HEK293T (cell line): Measurements from ENCODE around the gene ZNF76.

ENCODE experiments used
- CTCF ChIA-PET: fragments of 350-600 bp; formaldehyde crosslinking; extraction: SDS; loops from one replicate; lab custom pipeline; 2021; ENCODE audit warnings: antibody characterized with exemption, inconsistent platforms; lab: Yijun Ruan, JAX
- POLR2A ChIA-PET: fragments of 350-600 bp; formaldehyde crosslinking; extraction: SDS; loops from one replicate; lab custom pipeline; 2020; ENCODE audit warnings: antibody characterized with exemption, inconsistent platforms; lab: Yijun Ruan, JAX
- DNase-seq: peaks from one replicate; pipeline ENCODE4 v3.0.0; 2012; ENCODE audit warnings: mixed read lengths; ENCODE audit errors: extremely low spot score
- ARNT ChIP-seq: fragments of 450-650 bp; IDR thresholded peaks from 2 replicates; pipeline ENCODE4 v1.6.1; 2017; ENCODE audit warnings: mild to moderate bottlenecking
- BHLHE40 ChIP-seq: fragments of 450-650 bp; IDR thresholded peaks from 2 replicates; pipeline ENCODE4 v1.6.1; 2016; ENCODE audit warnings: mild to moderate bottlenecking, moderate library complexity, borderline replicate concordance
- CTBP1 ChIP-seq: fragments of 450-650 bp; IDR thresholded peaks from 2 replicates; pipeline ENCODE4 v1.6.1; 2016; ENCODE audit warnings: borderline replicate concordance
- ELF4 ChIP-seq: fragments of 450-650 bp; IDR thresholded peaks from 2 replicates; pipeline ENCODE4 v1.6.1; 2017; ENCODE audit warnings: antibody characterized with exemption
- FOXA1 ChIP-seq: fragments of 450-650 bp; IDR thresholded peaks from 2 replicates; pipeline ENCODE4 v1.6.1; 2016; ENCODE audit warnings: mild to moderate bottlenecking
- FOXK2 ChIP-seq: fragments of 450-650 bp; IDR thresholded peaks from 2 replicates; pipeline ENCODE4 v1.6.1; 2016; ENCODE audit warnings: mild to moderate bottlenecking
- FOXM1 ChIP-seq: fragments of 450-650 bp; IDR thresholded peaks from 2 replicates; pipeline ENCODE4 v1.6.1; 2017; ENCODE audit warnings: mild to moderate bottlenecking, borderline replicate concordance
- HDGF ChIP-seq: fragments of 450-650 bp; IDR thresholded peaks from 2 replicates; pipeline ENCODE4 v1.6.1; 2017; ENCODE audit warnings: antibody characterized with exemption, borderline replicate concordance
- L3MBTL2 ChIP-seq: fragments of 450-650 bp; conservative IDR thresholded peaks from 2 replicates; pipeline ENCODE4 v1.6.1; 2016; ENCODE audit warnings: mild to moderate bottlenecking
- LEF1 ChIP-seq: fragments of 450-650 bp; IDR thresholded peaks from 2 replicates; pipeline ENCODE4 v1.6.1; 2017; ENCODE audit warnings: mild to moderate bottlenecking, borderline replicate concordance
- NFRKB ChIP-seq: fragments of 450-650 bp; IDR thresholded peaks from 2 replicates; pipeline ENCODE4 v1.6.1; 2016; ENCODE audit warnings: mild to moderate bottlenecking, moderate library complexity
- PKNOX1 ChIP-seq: fragments of 450-650 bp; IDR thresholded peaks from 2 replicates; pipeline ENCODE4 v1.6.1; 2016
- SP1 ChIP-seq: fragments of 450-650 bp; IDR thresholded peaks from 2 replicates; pipeline ENCODE4 v1.6.1; 2017
- SUZ12 ChIP-seq: fragments of 450-650 bp; IDR thresholded peaks from 2 replicates; pipeline ENCODE4 v1.6.1; 2016; ENCODE audit warnings: mild to moderate bottlenecking
- TARDBP ChIP-seq: fragments of 450-650 bp; IDR thresholded peaks from 2 replicates; pipeline ENCODE4 v1.6.1; 2016
- ZNF384 ChIP-seq: fragments of 450-650 bp; IDR thresholded peaks from 2 replicates; pipeline ENCODE4 v1.6.1; 2016

Gene ZNF76

GRCh38 chr6:35295521-35296315, 36.2 kb downstream of the ZNF76 start:
- DNase-seq: no peak
- no peak for TF ChIP-seq SP1
- no peak for TF ChIP-seq TARDBP
- no peak for TF ChIP-seq CTBP1
- no peak for TF ChIP-seq ELF4
- TF ChIP-seq LEF1: no peak
- TF ChIP-seq FOXK2: no peak
- no peak for TF ChIP-seq L3MBTL2
- TF ChIP-seq NFRKB: no peak
- TF ChIP-seq FOXM1: no peak
- no peak for TF ChIP-seq PKNOX1
- TF ChIP-seq ARNT: no peak
- TF ChIP-seq SUZ12: no peak
- no peak for TF ChIP-seq HDGF
- no peak for TF ChIP-seq BHLHE40
- no peak for TF ChIP-seq ZNF384
- ChIA-PET CTCF (interaction anchor here (0.6 to 3.4 kb wide), 10 partner anchors 10 to 154 kb away, joined by 3 to 13 read pairs (median 3); partner anchors contain the start of genes PPARD and ZNF76), POLR2A (interaction anchor here (1.0 to 1.4 kb wide), 2 partner anchors 22 to 36 kb away, joined by 3 to 6 read pairs; partner anchors contain the start of gene ZNF76)

GRCh38 chr6:35296931-35297600, 37.5 kb downstream of the ZNF76 start:
- no peak for TF ChIP-seq PKNOX1
- no peak for TF ChIP-seq FOXA1
- DNase-seq: no peak
- CTCF ChIA-PET: interaction anchor here (0.6 to 3.4 kb wide), 9 partner anchors 8 to 171 kb away, joined by 3 to 13 read pairs (median 3); partner anchors contain the start of genes RPL10A and ZNF76
- POLR2A ChIA-PET: interaction anchor here (0.8 to 1.4 kb wide), 5 partner anchors 21 to 153 kb away, joined by 3 to 6 read pairs (median 3); partner anchors contain the start of gene ZNF76

- POLR2A ChIA-PET: interaction anchor here (0.9 to 1.3 kb wide), 3 partner anchors 20 to 152 kb away, joined by 3 to 4 read pairs (median 3); no protein-coding TSS in a partner anchor
- peak; percentile 89 for DNase-seq
Observed at GRCh38 chr6:35297601-35298481, 38.3 kb downstream of the ZNF76 start, which contains the start of gene DEF6. Gene DEF6 (plus strand): TSS chr6:35297818. CDS start chr6:35297857, 39 bp downstream.

GRCh38 chr6:35298625-35299140, 39.1 kb downstream of the ZNF76 start:
- ChIA-PET CTCF (interaction anchor here (1.0 to 3.4 kb wide), 2 partner anchors 151 to 154 kb away, joined by 3 to 11 read pairs; partner anchors contain the start of gene FANCE), POLR2A (no interaction called here)
- no peak for TF ChIP-seq LEF1
- no peak for TF ChIP-seq FOXM1
- TF ChIP-seq BHLHE40: no peak
- no peak for TF ChIP-seq ELF4
- TF ChIP-seq TARDBP: no peak
- no peak for DNase-seq

More at GRCh38 chr6:35297601-35298481, 38.3 kb downstream of the ZNF76 start, which contains the start of gene DEF6:
- TF ChIP-seq HDGF (no peak), ELF4 (peak; percentile 57; the same call in 1 of the 2 replicates), TARDBP (no peak), BHLHE40 (no peak), SP1 (no peak)
- CTCF ChIA-PET: interaction anchor here (0.6 to 3.4 kb wide), 7 partner anchors 9 to 170 kb away, joined by 3 to 11 read pairs (median 3); partner anchors contain the start of genes FANCE and RPL10A

DNA sequence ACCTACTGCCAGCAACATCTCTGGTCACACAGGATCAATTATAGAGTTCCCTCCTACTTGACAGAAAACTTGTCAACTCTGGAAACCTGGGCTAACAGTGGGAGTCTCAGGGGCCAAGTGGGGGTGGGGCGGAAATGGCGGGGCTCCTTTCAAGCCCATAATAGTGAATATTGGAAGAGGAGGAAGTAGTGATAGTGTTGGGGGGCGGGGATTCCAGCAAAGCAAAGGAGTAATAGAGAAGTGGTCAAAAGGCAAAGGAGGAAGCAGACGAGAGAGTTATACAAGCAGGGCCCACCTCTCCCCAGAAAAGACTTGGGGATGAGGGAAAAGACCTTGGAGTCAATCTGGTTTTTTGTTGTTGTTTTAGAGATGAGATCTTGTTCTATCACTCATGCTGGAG, 40.1 kb downstream of the ZNF76 start:
- no peak for TF ChIP-seq ZNF384
- no peak for TF ChIP-seq PKNOX1
- no peak for TF ChIP-seq SP1
- TF ChIP-seq L3MBTL2: no peak
- no peak for TF ChIP-seq SUZ12
- no peak for TF ChIP-seq BHLHE40
- TF ChIP-seq FOXM1: no peak
- no peak for TF ChIP-seq NFRKB
- TF ChIP-seq LEF1: no peak
- no peak for TF ChIP-seq CTBP1
- no peak for TF ChIP-seq FOXA1
- ChIA-PET CTCF (interaction anchor here (0.9 kb wide), 1 partner anchor 61 kb away, joined by 3 read pairs; no protein-coding TSS in a partner anchor), POLR2A (no interaction called here)
- no peak for DNase-seq
